ENCODE measurements around the gene WDR37. TPM values are rescaled to one million over a fixed set of nuclear protein-coding genes. Genes with fewer than 3 reads are reported as not detected.

The WDR37 gene
- total RNA-seq, 1 experiment from 2014 or later, result 4.5 TPM

DNA sequence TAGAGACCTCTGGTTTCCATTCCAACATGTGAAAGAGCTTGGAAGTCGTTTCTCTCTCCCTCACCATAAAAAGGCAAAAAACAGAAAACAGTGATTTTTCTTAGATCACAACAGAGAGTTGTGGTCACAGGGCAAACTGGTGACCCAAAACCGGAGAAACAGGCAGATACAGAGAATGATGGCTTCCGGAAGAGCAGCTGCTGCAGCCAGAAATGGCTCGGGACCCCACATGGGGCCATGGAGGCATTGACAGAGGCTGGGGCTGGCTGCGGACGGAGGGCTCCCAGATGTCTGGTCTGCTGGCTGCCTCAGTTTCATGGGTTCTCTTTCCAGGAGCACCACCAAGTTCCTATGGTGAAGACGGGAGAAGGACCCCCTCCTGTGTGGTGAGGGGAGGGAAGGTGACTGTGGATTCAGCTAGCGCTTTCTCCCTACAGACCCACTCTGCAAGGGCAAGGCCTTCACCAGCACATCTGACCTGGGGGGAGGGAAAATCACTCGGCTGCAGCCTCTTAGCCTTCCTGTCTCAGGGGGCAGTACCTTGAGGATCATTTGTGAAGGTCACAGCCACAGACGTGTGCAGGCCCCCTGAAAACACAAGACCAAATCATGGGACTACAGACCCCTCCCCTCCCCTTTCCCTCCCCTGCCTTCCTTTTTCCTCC, 81.4 kb downstream of the WDR37 start:
- Histone ChIP-seq H3F3A (ENCODE audit: low read length, unreplicated experiment) (no peaks in the 10 kb centered on the region), H3K79me2 (ENCODE audit: low read length) (no peaks in the 10 kb centered on the region), H3K4me1 (ENCODE audit: insufficient read depth, low read length) (no peaks in the 10 kb centered on the region), H3K27me3 (ENCODE audit: low read length) (peaks cover 16% of the 10 kb centered on the region; the same call in 1 of the 2 replicates), H3K36me3 (ENCODE audit: low read depth, low read length) (no peaks in the 10 kb centered on the region), H4K20me1 (ENCODE audit: low read length) (no peaks in the 10 kb centered on the region), H3K27ac (ENCODE audit: low read length) (no peak overlapping the region), H3K9me2 (replicated peaks; ENCODE audit: low read length) (no peaks in the 10 kb centered on the region), H3K4me2 (ENCODE audit: low read length) (no peak overlapping the region), H2AFZ (ENCODE audit: low read length) (no peak overlapping the region), H3K9ac (ENCODE audit: low read length) (no peak overlapping the region), H3K4me3 (ENCODE audit: low read length) (no peak overlapping the region), H3K9me3 (ENCODE audit: low read length) (no peaks in the 10 kb centered on the region)
- TF ChIP-seq, protein P1, sequence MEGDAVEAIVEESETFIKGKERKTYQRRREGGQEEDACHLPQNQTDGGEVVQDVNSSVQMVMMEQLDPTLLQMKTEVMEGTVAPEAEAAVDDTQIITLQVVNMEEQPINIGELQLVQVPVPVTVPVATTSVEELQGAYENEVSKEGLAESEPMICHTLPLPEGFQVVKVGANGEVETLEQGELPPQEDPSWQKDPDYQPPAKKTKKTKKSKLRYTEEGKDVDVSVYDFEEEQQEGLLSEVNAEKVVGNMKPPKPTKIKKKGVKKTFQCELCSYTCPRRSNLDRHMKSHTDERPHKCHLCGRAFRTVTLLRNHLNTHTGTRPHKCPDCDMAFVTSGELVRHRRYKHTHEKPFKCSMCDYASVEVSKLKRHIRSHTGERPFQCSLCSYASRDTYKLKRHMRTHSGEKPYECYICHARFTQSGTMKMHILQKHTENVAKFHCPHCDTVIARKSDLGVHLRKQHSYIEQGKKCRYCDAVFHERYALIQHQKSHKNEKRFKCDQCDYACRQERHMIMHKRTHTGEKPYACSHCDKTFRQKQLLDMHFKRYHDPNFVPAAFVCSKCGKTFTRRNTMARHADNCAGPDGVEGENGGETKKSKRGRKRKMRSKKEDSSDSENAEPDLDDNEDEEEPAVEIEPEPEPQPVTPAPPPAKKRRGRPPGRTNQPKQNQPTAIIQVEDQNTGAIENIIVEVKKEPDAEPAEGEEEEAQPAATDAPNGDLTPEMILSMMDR (conservative IDR thresholded peaks at IDR 0.05; ENCODE audit: low read depth, low read length), result no peak
- TF ChIP-seq EZH2 (IDR thresholded peaks at IDR 0.05; ENCODE audit: low read length, unreplicated experiment) (no peak), EZH2phosphoT487 (IDR thresholded peaks at IDR 0.05; ENCODE audit: borderline replicate concordance, low read length) (no peak)
- BruUV-seq (replicated peaks), result no TSS peak
- ATAC-seq (no peak), DNase-seq (no peak)
- ChIA-PET POLR2A (ENCODE audit: unreplicated experiment) (no interaction called here), CTCF (no interaction called here)
- intact Hi-C loops (cut with micrococcal nuclease), result no loop called here

DNA sequence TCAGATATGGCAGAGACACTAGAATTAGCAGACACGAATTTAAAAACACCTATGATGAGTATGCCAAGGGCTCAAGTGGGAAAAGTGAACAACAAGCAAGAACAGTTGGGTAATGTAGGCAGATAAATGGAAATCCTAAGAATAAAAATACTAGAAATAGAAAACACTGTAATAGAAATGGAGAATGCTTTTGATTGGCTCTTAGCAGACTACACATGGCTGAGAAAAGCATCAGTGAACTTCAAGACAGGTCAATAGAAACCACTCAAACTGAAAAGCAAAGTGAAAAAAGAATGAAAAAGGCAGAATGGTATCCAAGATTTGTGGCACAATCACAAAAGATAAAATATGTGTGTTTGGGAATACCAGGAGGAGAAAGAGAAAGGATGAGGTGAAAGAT, 82.3 kb downstream of the WDR37 start:
- CTCF ChIA-PET, result no interaction called here
- intact Hi-C loops (cut with micrococcal nuclease), result no loop called here

DNA sequence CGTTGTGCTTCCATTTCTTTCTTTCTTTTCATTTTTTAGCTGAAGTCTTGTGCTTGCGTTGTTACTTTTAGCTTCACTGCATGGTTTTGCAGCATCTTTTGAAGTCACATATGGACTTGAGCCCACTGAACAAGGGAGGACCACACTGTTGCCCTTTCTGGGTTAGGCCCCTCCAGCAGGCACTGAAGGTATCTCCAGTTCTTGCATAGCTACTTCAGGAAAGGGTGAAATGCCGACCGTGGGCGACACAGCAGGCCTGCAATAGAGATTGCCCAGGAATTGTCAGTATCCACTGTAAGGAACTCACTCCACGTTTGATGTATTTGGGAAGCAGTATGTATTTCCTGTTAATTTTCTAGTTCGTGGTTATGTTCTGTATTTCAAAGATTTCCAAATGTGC, 85.1 kb downstream of the WDR37 start:
- TF ChIP-seq, protein P1 (conservative IDR thresholded peaks at IDR 0.05; ENCODE audit: low read depth, low read length), result no peak
- TF ChIP-seq EZH2phosphoT487 (IDR thresholded peaks at IDR 0.05; ENCODE audit: borderline replicate concordance, low read length) (no peak), EZH2 (IDR thresholded peaks at IDR 0.05; ENCODE audit: low read length, unreplicated experiment) (no peak)
- Histone ChIP-seq H4K20me1 (ENCODE audit: low read length) (no peaks in the 10 kb centered on the region), H3K27ac (ENCODE audit: low read length) (no peak overlapping the region), H3K9ac (ENCODE audit: low read length) (no peak overlapping the region), H3K4me1 (ENCODE audit: insufficient read depth, low read length) (no peaks in the 10 kb centered on the region), H3K9me3 (ENCODE audit: low read length) (no peaks in the 10 kb centered on the region), H3K27me3 (ENCODE audit: low read length) (peaks cover 16% of the 10 kb centered on the region; the same call in 1 of the 2 replicates), H3K36me3 (ENCODE audit: low read depth, low read length) (no peaks in the 10 kb centered on the region), H3K9me2 (replicated peaks; ENCODE audit: low read length) (no peaks in the 10 kb centered on the region), H3K4me2 (ENCODE audit: low read length) (no peak overlapping the region), H2AFZ (ENCODE audit: low read length) (no peak overlapping the region), H3K79me2 (ENCODE audit: low read length) (no peaks in the 10 kb centered on the region), H3K4me3 (ENCODE audit: low read length) (no peak overlapping the region), H3F3A (ENCODE audit: low read length, unreplicated experiment) (no peaks in the 10 kb centered on the region)
- no TSS peak for BruUV-seq (replicated peaks)
- no peak for ATAC-seq
- no peak for DNase-seq
- ChIA-PET POLR2A (ENCODE audit: unreplicated experiment) (no interaction called here), CTCF (no interaction called here)
- intact Hi-C loops (cut with micrococcal nuclease), result no loop called here

More for the DNA sequence above, 82.3 kb downstream of the WDR37 start:
- Histone ChIP-seq H2AFZ (ENCODE audit: low read length) (no peak overlapping the region), H3K4me3 (ENCODE audit: low read length) (no peak overlapping the region), H3K27me3 (ENCODE audit: low read length) (peaks cover 16% of the 10 kb centered on the region; the same call in 1 of the 2 replicates), H3K79me2 (ENCODE audit: low read length) (no peaks in the 10 kb centered on the region), H3K27ac (ENCODE audit: low read length) (no peak overlapping the region), H3K4me1 (ENCODE audit: insufficient read depth, low read length) (no peaks in the 10 kb centered on the region), H3K9ac (ENCODE audit: low read length) (no peak overlapping the region), H3K9me2 (replicated peaks; ENCODE audit: low read length) (no peaks in the 10 kb centered on the region), H3F3A (ENCODE audit: low read length, unreplicated experiment) (no peaks in the 10 kb centered on the region), H3K9me3 (ENCODE audit: low read length) (no peaks in the 10 kb centered on the region), H3K36me3 (ENCODE audit: low read depth, low read length) (no peaks in the 10 kb centered on the region), H4K20me1 (ENCODE audit: low read length) (no peaks in the 10 kb centered on the region), H3K4me2 (ENCODE audit: low read length) (no peak overlapping the region)
- POLR2A ChIA-PET (ENCODE audit: unreplicated experiment), result no interaction called here
- no peak for DNase-seq
- ATAC-seq, result no peak
- TF ChIP-seq EZH2 (IDR thresholded peaks at IDR 0.05; ENCODE audit: low read length, unreplicated experiment) (no peak), EZH2phosphoT487 (IDR thresholded peaks at IDR 0.05; ENCODE audit: borderline replicate concordance, low read length) (no peak)
- TF ChIP-seq, protein P1 (conservative IDR thresholded peaks at IDR 0.05; ENCODE audit: low read depth, low read length), result no peak
- BruUV-seq (replicated peaks), result no TSS peak
